RWPE2 (cell line): ENCODE measurements around the gene RASEF.

ENCODE experiments used
- ATAC-seq: fragments of 200-7000 bp; cut with Tn5 transposase; 3 replicates; pipeline ENCODE4 v1.9.1; 2021; ENCODE audit warnings: low read depth
- DNase-seq: peaks from one replicate; pipeline ENCODE4 v3.0.0-alpha.2; 2020; ENCODE audit warnings: low spot score
- H3K27ac ChIP-seq: fragments of 450-650 bp; 2 replicates; pipeline ENCODE4 v1.5.1; 2017; ENCODE audit warnings: mild to moderate bottlenecking; ENCODE audit not compliant: poor library complexity, severe bottlenecking
- H3K27me3 ChIP-seq: fragments of 250-450 bp; sonication (Bioruptor Pico); 2 replicates; pipeline ENCODE4 v1.5.1; 2021; ENCODE audit warnings: mild to moderate bottlenecking, moderate library complexity; ENCODE audit not compliant: insufficient read depth, poor library complexity, severe bottlenecking
- H3K36me3 ChIP-seq: fragments of 250-450 bp; sonication (Bioruptor Pico); 2 replicates; pipeline ENCODE4 v1.5.1; 2020; ENCODE audit warnings: low read depth, mild to moderate bottlenecking, moderate library complexity
- H3K4me1 ChIP-seq: fragments of 250-450 bp; sonication (Bioruptor Pico); 2 replicates; pipeline ENCODE4 v1.5.1; 2021; ENCODE audit warnings: mild to moderate bottlenecking, moderate library complexity; ENCODE audit not compliant: insufficient read depth, poor library complexity, severe bottlenecking
- H3K4me3 ChIP-seq: fragments of 250-450 bp; sonication (Bioruptor Pico); 2 replicates; pipeline ENCODE4 v1.5.1; 2021; ENCODE audit warnings: mild to moderate bottlenecking, moderate library complexity; ENCODE audit not compliant: severe bottlenecking
- H3K9me3 ChIP-seq: fragments of 250-450 bp; sonication (Bioruptor Pico); 2 replicates; pipeline ENCODE4 v1.5.1; 2021; ENCODE audit warnings: mild to moderate bottlenecking, moderate library complexity; ENCODE audit not compliant: severe bottlenecking
- TF ChIP-seq, protein P1 (sequence below): fragments of 450-650 bp; IDR thresholded peaks from one replicate; pipeline ENCODE4 v1.5.1; 2017; ENCODE audit warnings: mild to moderate bottlenecking, moderate library complexity; ENCODE audit not compliant: poor library complexity, severe bottlenecking

Gene RASEF

DNA sequence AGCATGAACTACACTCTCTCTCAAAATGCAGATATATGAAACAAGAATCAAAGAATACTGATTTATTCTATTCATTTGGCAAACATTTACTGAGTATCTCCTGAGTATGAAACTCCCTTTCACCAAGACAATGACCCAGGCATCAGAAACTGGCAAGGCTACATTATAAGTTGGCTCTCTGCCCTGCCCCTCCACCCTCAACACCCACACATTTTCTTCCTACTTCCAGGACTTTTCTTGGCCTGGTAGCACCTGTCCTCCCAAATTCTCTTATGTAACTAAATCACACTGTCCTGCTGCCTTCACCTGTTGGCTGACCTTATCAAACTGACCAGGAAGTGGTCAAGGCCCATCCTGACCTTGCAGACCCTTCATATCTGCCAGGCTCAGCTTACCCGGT is 3.5 kb downstream of the RASEF start:
- no peaks in the 10 kb centered on the region for H3K36me3 ChIP-seq
- peaks cover 9% of the 10 kb centered on the region for H3K4me1 ChIP-seq
- no peak overlapping the region for H3K27ac ChIP-seq
- DNase-seq (no peak), ATAC-seq (no peak)
- H3K27me3 ChIP-seq, result no peaks in the 10 kb centered on the region
- no peaks in the 10 kb centered on the region for H3K9me3 ChIP-seq
- H3K4me3 ChIP-seq, result no peak overlapping the region
- TF ChIP-seq, protein P1, sequence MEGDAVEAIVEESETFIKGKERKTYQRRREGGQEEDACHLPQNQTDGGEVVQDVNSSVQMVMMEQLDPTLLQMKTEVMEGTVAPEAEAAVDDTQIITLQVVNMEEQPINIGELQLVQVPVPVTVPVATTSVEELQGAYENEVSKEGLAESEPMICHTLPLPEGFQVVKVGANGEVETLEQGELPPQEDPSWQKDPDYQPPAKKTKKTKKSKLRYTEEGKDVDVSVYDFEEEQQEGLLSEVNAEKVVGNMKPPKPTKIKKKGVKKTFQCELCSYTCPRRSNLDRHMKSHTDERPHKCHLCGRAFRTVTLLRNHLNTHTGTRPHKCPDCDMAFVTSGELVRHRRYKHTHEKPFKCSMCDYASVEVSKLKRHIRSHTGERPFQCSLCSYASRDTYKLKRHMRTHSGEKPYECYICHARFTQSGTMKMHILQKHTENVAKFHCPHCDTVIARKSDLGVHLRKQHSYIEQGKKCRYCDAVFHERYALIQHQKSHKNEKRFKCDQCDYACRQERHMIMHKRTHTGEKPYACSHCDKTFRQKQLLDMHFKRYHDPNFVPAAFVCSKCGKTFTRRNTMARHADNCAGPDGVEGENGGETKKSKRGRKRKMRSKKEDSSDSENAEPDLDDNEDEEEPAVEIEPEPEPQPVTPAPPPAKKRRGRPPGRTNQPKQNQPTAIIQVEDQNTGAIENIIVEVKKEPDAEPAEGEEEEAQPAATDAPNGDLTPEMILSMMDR, result no peak

DNA sequence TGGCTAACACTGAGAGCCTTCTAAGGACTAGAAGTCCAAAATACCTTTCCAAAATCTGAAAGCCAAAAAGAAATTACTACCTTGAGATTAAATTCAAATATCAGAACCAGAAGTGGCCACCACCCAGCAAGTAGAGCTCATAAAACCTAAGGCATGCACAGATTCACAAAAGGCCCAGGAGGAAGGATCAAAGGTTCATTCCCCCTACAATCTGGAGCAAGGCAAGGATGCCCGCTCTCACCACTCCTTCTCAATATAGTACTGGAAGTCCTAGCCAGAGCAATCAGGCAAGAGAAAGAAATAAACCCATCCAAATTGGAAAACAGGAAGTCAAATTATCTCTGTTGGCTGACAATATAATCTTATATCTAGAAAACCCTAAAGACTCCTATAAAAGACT is 6.0 kb downstream of the RASEF start:
- no peak for ATAC-seq
- Histone ChIP-seq H3K27me3 (no peaks in the 10 kb centered on the region), H3K4me3 (no peak overlapping the region), H3K9me3 (no peaks in the 10 kb centered on the region), H3K36me3 (no peaks in the 10 kb centered on the region), H3K27ac (no peak overlapping the region), H3K4me1 (peaks cover 9% of the 10 kb centered on the region)
- TF ChIP-seq, protein P1, result no peak
- no peak for DNase-seq

DNA sequence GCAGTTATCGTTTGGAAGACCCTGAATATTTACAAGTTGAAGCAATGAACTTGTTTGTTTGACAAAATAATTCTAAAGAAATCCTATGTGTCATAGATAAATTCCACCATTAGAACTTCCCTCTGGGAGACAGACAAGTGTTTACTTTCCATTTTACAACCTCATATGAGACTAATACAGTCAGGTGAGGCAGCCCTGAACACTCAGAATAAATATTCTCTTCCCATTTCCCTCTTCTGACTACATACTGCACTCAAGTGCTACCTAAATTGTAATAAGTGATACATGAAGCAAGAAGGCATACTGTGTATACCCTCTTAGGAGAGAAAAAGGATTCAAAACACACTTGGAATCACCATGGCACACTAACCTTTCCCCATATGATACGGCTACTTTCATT is 6.8 kb downstream of the RASEF start:
- Histone ChIP-seq H3K27me3 (no peaks in the 10 kb centered on the region), H3K27ac (no peak overlapping the region), H3K36me3 (no peaks in the 10 kb centered on the region), H3K4me3 (no peak overlapping the region), H3K4me1 (peaks cover 9% of the 10 kb centered on the region), H3K9me3 (no peaks in the 10 kb centered on the region)
- ATAC-seq (no peak), DNase-seq (no peak)
- TF ChIP-seq, protein P1, result no peak

DNA sequence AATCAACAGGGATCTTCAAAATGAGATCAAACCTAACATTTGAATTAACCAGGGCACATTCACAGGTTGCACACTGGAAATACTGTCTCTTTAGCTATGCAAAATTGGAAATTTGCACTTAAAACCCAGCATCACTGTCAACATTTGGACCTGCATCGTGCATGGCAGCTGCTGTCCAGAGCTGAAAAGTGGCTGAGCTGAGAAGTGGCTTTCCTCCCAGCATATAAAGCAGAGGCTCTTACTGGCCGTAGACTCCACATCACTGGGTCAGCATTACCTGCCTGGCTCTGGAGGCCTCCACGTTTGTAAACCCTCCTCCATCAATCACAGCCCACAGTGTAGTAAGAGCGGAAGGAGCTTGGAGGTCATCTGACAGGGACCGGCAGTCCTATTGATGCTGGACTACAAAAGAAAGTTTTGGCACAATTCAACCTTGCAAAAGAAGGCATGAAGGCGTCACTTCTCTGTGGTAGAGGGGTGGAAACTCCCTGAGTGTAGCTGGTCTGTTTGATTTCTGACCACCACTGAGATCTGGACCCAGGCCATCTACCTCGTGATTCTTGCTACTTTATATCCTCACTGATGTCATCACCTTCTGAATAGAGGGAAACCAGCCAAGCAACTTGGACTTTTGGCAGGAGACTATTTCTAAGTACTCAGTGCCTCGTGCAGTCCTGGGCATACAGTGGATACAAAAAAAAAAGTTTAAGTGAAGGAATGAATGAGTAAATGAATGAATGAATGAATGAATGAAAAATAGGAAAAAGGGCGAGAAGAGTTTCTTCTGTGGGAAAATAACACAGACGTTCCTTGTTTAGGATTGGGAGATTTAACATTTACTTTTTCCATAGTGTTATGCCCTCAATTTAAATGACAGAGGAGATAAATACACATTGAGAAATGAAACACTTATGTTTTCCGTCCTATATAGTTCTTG is 14.8 kb downstream of the RASEF start:
- no peaks in the 10 kb centered on the region for H3K36me3 ChIP-seq
- H3K9me3 ChIP-seq, result no peaks in the 10 kb centered on the region
- ATAC-seq, result no peak
- H3K4me3 ChIP-seq, result no peak overlapping the region
- H3K27me3 ChIP-seq, result no peaks in the 10 kb centered on the region
- TF ChIP-seq, protein P1, result no peak
- DNase-seq, result no peak
- no peaks in the 10 kb centered on the region for H3K4me1 ChIP-seq
- H3K27ac ChIP-seq, result no peak overlapping the region

DNA sequence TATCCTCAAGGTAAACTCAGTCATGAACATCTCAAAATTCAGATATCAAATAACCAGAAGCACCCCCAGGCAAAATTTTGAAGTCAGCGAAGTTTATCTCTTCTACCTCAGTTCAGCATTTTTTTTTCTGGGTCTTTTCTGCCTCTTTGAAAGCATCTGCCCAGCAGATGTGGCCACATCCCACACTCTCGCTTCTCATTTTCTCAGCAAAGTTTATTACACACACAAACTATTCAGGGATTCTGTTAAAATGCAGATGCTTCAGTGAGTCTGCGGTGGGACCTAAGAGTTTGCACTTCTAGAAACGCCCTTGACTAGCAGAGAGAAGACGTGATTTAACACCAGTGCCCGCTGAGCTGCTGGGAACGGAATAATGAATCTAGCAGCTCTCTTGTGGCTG is 19.3 kb downstream of the RASEF start:
- no peak overlapping the region for H3K27ac ChIP-seq
- TF ChIP-seq, protein P1, result no peak
- H3K27me3 ChIP-seq, result no peaks in the 10 kb centered on the region
- ATAC-seq, result no peak
- H3K4me1 ChIP-seq, result peaks cover 7% of the 10 kb centered on the region
- no peaks in the 10 kb centered on the region for H3K36me3 ChIP-seq
- DNase-seq, result no peak
- no peaks in the 10 kb centered on the region for H3K9me3 ChIP-seq
- no peak overlapping the region for H3K4me3 ChIP-seq
